ENCODE measurements around the gene TNRC18.
"Not testable (repeated sequence)": the region's sequence is repeated elsewhere in the genome, so short reads cannot be mapped to it uniquely, and the experiment has no call there.

DNA sequence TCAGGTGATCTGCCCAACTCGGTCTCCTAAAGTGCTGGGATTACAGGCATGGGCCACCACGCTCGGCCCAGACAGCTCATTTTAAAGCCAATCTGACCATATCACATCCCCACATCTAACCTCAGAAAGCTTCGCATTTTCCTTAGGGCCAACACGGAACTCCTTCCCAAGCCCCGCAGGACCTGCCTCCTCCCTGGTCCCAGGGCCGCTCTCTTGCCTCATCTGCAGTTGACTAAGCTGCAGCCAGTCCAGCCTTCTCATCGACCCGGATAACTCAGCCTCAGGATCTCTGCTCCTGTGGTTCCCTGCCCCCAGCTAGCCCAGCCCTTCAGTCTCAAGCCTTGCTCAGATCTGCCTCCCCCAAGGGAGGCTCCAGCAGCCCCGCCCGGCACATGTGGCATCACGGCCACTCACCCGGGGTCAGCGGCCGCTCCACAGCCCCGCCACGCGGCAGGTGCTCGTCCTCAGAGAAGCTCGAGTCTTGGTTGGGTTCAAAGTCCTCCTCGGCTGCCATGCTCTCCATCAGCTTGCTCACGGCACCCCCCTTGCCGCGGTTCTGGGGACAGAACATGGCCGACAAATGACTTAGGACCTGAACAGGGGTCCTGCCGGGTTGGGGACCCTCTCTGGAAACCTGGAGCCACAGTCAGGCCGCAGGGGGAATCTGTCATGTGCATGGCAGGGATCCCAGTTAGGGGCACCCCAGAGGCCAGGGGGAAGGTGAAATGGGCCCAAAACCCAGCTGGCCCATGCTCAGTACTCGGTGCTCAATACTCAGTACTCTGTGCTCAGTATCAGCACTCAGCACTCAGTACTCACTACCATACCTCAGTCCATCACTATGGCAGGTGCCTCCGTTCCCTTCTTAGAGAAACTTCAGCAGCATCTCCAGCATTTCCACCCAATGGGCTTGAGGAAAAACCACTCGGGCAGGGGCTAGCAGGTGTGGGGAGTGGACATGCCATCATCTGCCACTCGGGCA lies 99.5 kb downstream of the TNRC18 start:
- not testable (repeated sequence) for TF ChIP-seq CTCF (IDR thresholded peaks at IDR 0.05; ENCODE audit: insufficient read depth, low read length, poor library complexity, severe bottlenecking); EZH2phosphoT487 (conservative IDR thresholded peaks at IDR 0.05; ENCODE audit: low read length)

Data from SU-DHL-6 (cell line).